ENCODE results near the gene CEACAM7.

The CEACAM7 gene

DNA sequence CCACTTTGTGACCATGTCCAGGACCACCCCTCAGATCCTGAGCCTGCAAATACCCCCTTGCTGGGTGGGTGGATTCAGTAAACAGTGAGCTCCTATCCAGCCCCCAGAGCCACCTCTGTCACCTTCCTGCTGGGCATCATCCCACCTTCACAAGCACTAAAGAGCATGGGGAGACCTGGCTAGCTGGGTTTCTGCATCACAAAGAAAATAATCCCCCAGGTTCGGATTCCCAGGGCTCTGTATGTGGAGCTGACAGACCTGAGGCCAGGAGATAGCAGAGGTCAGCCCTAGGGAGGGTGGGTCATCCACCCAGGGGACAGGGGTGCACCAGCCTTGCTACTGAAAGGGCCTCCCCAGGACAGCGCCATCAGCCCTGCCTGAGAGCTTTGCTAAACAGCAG is 7.7 kb upstream of the CEACAM7 start:
- TF ChIP-seq SP1 (IDR thresholded peaks at IDR 0.05) (no peak), FOXA1 (IDR thresholded peaks at IDR 0.05) (no peak), TARDBP (IDR thresholded peaks at IDR 0.05) (no peak), NFRKB (IDR thresholded peaks at IDR 0.05) (no peak), HDGF (IDR thresholded peaks at IDR 0.05; ENCODE audit: borderline replicate concordance) (no peak), ARNT (IDR thresholded peaks at IDR 0.05) (no peak), FOXM1 (IDR thresholded peaks at IDR 0.05; ENCODE audit: borderline replicate concordance) (no peak), FOXK2 (IDR thresholded peaks at IDR 0.05) (no peak), ZNF384 (IDR thresholded peaks at IDR 0.05) (no peak), L3MBTL2 (conservative IDR thresholded peaks at IDR 0.05) (no peak), LEF1 (IDR thresholded peaks at IDR 0.05; ENCODE audit: borderline replicate concordance) (no peak), CTBP1 (IDR thresholded peaks at IDR 0.05; ENCODE audit: borderline replicate concordance) (no peak), BHLHE40 (IDR thresholded peaks at IDR 0.05; ENCODE audit: borderline replicate concordance) (no peak), SUZ12 (IDR thresholded peaks at IDR 0.05) (no peak), ELF4 (IDR thresholded peaks at IDR 0.05) (no peak)
- TF ChIP-seq, protein P1, sequence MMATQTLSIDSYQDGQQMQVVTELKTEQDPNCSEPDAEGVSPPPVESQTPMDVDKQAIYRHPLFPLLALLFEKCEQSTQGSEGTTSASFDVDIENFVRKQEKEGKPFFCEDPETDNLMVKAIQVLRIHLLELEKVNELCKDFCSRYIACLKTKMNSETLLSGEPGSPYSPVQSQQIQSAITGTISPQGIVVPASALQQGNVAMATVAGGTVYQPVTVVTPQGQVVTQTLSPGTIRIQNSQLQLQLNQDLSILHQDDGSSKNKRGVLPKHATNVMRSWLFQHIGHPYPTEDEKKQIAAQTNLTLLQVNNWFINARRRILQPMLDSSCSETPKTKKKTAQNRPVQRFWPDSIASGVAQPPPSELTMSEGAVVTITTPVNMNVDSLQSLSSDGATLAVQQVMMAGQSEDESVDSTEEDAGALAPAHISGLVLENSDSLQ (IDR thresholded peaks at IDR 0.05) = no peak
- CTCF ChIA-PET = no interaction called here
- no peak for DNase-seq (ENCODE audit: extremely low spot score)
- POLR2A ChIA-PET = no interaction called here

DNA sequence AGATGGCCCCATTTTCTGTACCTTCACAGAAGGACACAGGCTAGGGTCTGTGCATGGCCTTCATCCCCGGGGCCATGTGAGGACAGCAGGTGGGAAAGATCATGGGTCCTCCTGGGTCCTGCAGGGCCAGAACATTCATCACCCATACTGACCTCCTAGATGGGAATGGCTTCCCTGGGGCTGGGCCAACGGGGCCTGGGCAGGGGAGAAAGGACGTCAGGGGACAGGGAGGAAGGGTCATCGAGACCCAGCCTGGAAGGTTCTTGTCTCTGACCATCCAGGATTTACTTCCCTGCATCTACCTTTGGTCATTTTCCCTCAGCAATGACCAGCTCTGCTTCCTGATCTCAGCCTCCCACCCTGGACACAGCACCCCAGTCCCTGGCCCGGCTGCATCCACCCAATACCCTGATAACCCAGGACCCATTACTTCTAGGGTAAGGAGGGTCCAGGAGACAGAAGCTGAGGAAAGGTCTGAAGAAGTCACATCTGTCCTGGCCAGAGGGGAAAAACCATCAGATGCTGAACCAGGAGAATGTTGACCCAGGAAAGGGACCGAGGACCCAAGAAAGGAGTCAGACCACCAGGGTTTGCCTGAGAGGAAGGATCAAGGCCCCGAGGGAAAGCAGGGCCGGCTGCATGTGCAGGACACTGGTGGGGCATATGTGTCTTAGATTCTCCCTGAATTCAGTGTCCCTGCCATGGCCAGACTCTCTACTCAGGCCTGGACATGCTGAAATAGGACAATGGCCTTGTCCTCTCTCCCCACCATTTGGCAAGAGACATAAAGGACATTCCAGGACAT is 7.0 kb upstream of the CEACAM7 start:
- no peak for DNase-seq (ENCODE audit: extremely low spot score)
- ChIA-PET POLR2A (no interaction called here), CTCF (no interaction called here)
- TF ChIP-seq FOXK2 (IDR thresholded peaks at IDR 0.05) = no peak
- TF ChIP-seq SUZ12 (IDR thresholded peaks at IDR 0.05) = no peak
- TF ChIP-seq FOXM1 (IDR thresholded peaks at IDR 0.05; ENCODE audit: borderline replicate concordance) = no peak
- TF ChIP-seq, protein P1 (IDR thresholded peaks at IDR 0.05) = no peak
- no peak for TF ChIP-seq SP1 (IDR thresholded peaks at IDR 0.05)
- no peak for TF ChIP-seq TARDBP (IDR thresholded peaks at IDR 0.05)
- no peak for TF ChIP-seq BHLHE40 (IDR thresholded peaks at IDR 0.05; ENCODE audit: borderline replicate concordance)
- no peak for TF ChIP-seq L3MBTL2 (conservative IDR thresholded peaks at IDR 0.05)

DNA sequence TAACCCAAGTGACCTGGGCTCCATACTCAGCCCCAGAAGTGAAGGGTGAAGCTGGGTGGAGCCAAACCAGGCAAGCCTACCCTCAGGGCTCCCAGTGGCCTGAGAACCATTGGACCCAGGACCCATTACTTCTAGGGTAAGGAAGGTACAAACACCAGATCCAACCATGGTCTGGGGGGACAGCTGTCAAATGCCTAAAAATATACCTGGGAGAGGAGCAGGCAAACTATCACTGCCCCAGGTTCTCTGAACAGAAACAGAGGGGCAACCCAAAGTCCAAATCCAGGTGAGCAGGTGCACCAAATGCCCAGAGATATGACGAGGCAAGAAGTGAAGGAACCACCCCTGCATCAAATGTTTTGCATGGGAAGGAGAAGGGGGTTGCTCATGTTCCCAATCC is 6.1 kb upstream of the CEACAM7 start:
- ChIA-PET POLR2A (no interaction called here), CTCF (no interaction called here)
- no peak for TF ChIP-seq NFRKB (IDR thresholded peaks at IDR 0.05)
- no peak for TF ChIP-seq FOXK2 (IDR thresholded peaks at IDR 0.05)
- TF ChIP-seq BHLHE40 (IDR thresholded peaks at IDR 0.05; ENCODE audit: borderline replicate concordance) = no peak
- no peak for TF ChIP-seq FOXA1 (IDR thresholded peaks at IDR 0.05)
- no peak for TF ChIP-seq L3MBTL2 (conservative IDR thresholded peaks at IDR 0.05)
- DNase-seq (ENCODE audit: extremely low spot score) = no peak

DNA sequence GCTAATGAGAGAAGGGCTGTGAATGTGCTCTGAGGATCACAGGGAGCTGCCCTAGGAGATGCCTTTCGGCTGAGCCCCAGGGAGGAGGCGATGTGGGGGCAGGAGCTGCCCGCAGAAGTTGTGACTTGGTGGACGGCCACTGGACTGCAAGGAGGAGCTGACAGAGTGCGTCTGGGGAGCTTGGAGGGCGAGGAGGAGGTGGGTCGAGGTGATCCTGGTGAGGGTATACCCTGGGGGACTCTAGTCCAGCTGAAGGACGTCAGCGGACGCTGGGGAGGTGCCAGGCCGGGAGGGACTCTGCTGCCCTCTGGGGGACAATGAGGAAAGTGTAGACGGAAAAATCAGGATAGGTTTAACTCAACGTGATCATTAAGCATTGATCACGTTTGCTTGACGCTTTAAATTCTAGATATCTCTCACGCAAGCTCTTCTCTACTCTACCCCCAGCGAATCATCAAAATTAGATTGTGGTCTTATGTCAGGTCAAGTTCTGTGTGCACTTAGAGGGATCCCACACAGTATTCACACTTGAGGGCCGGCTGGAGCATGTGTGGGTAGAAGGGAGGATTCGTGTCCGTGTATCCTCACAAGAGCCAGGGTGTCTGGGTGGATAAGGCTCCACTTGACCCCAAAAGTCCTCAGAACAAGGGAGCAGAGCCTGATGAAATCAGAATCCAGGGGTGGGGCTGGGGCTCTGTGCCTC is 3.3 kb upstream of the CEACAM7 start:
- peak; percentile 66 for DNase-seq (ENCODE audit: extremely low spot score)
- ChIA-PET POLR2A (no interaction called here), CTCF (interaction anchor here (0.6 to 2.3 kb wide), 7 partner anchors 9 to 113 kb away, joined by 3 to 12 read pairs (median 4); no protein-coding TSS in a partner anchor)
- TF ChIP-seq NFRKB (IDR thresholded peaks at IDR 0.05) (no peak), ELF4 (IDR thresholded peaks at IDR 0.05) (no peak), FOXM1 (IDR thresholded peaks at IDR 0.05; ENCODE audit: borderline replicate concordance) (no peak)

DNA sequence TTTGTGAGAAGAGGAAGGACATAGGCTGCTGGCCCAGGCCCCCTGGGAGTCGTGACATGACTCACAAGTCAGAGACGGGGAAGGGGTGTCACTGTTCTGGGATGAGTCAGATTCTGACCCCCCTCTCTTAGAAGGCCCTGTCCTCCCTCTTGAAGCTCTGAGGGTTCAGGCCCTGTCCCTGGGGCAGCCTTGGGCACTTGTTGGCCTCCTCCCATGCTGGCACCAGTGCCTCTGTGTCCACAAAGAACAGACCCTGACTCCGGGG is 2.7 kb upstream of the CEACAM7 start:
- CTCF ChIA-PET = interaction anchor here (0.6 to 2.3 kb wide), 6 partner anchors 8 to 113 kb away, joined by 3 to 12 read pairs (median 4); no protein-coding TSS in a partner anchor
- TF ChIP-seq HDGF (IDR thresholded peaks at IDR 0.05; ENCODE audit: borderline replicate concordance) = no peak
- no peak for TF ChIP-seq FOXM1 (IDR thresholded peaks at IDR 0.05; ENCODE audit: borderline replicate concordance)
- TF ChIP-seq NFRKB (IDR thresholded peaks at IDR 0.05) = no peak
- no peak for TF ChIP-seq BHLHE40 (IDR thresholded peaks at IDR 0.05; ENCODE audit: borderline replicate concordance)
- no peak for TF ChIP-seq SUZ12 (IDR thresholded peaks at IDR 0.05)
- no peak for DNase-seq (ENCODE audit: extremely low spot score)
- POLR2A ChIA-PET = no interaction called here

DNA sequence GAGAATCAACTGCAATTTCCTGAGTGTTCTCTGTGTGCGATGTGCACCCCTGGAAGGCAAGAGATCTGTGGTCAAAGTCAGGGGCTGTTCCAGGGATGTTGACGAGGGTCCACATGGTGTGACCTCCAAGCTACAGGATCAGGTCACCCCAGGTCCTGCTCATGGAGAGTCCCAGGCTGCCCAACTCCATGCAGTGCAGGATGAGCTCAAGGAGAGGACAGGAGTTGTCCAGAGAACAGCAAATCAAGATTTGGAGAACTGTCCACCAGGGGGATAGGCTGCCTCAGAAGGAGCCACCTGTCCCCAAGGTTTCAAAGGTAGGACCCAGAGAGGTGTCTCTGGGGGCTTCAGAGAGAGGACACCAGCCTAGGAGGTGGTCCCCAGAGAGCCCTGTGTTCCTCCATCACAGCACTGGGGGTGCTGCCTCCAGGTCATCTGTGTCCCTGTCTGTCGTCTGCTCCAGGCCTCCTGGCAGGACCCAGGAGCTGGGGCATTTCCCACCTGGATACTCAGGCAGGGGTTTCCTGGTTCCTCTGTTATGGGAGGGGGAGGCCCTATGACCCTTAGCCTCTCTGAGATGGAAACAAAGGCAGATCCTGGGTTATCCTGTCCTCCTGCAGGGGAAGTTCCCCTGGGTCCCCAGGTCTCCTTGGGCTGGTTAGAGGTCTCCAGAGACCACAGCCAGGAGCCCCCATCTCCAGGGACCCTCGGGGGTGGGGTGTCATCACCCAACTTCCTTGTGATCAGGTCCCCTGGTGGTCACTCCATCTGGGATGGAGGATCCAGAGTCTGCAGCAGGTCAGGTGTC is 2.1 kb upstream of the CEACAM7 start:
- ChIA-PET POLR2A (no interaction called here), CTCF (interaction anchor here (1.3 to 2.3 kb wide), 2 partner anchors 12 to 48 kb away, joined by 3 to 12 read pairs; no protein-coding TSS in a partner anchor)
- no peak for TF ChIP-seq CTBP1 (IDR thresholded peaks at IDR 0.05; ENCODE audit: borderline replicate concordance)
- TF ChIP-seq ZNF384 (IDR thresholded peaks at IDR 0.05) = no peak
- TF ChIP-seq SUZ12 (IDR thresholded peaks at IDR 0.05) = no peak
- no peak for TF ChIP-seq ARNT (IDR thresholded peaks at IDR 0.05)
- no peak for TF ChIP-seq LEF1 (IDR thresholded peaks at IDR 0.05; ENCODE audit: borderline replicate concordance)
- TF ChIP-seq FOXM1 (IDR thresholded peaks at IDR 0.05; ENCODE audit: borderline replicate concordance) = no peak
- TF ChIP-seq BHLHE40 (IDR thresholded peaks at IDR 0.05; ENCODE audit: borderline replicate concordance) = no peak
- TF ChIP-seq TARDBP (IDR thresholded peaks at IDR 0.05) = no peak
- TF ChIP-seq, protein P1 (IDR thresholded peaks at IDR 0.05) = no peak
- TF ChIP-seq ELF4 (IDR thresholded peaks at IDR 0.05) = no peak
- no peak for TF ChIP-seq HDGF (IDR thresholded peaks at IDR 0.05; ENCODE audit: borderline replicate concordance)
- TF ChIP-seq L3MBTL2 (conservative IDR thresholded peaks at IDR 0.05) = no peak
- no peak for TF ChIP-seq NFRKB (IDR thresholded peaks at IDR 0.05)
- no peak for DNase-seq (ENCODE audit: extremely low spot score)

Measured in HEK293T (cell line).